Mucosa of rectum (tissue), 2 donors: Measurements from ENCODE around the gene FOXN3.

Experiments
- H3K27ac ChIP-seq, 2 donors: one replicate each; pipeline ENCODE4 v1.7.0; 2013; ENCODE audit warnings: inconsistent platforms in 2 of 2, low read depth in 2 of 2, low read length in 2 of 2
- H3K27me3 ChIP-seq, 2 donors: one replicate each; pipeline ENCODE4 v1.7.0; 2013; ENCODE audit warnings: low read length in 2 of 2; ENCODE audit not compliant: control insufficient read depth in 2 of 2, insufficient read depth in 2 of 2
- H3K36me3 ChIP-seq, 2 donors: one replicate each; pipeline ENCODE4 v1.7.0; 2013; ENCODE audit warnings: low read length in 2 of 2; ENCODE audit not compliant: control insufficient read depth in 2 of 2, insufficient read depth in 2 of 2
- H3K4me1 ChIP-seq, 2 donors: one replicate each; pipeline ENCODE4 v1.7.0; 2013; ENCODE audit warnings: low read length in 2 of 2, mild to moderate bottlenecking in 1 of 2; ENCODE audit not compliant: control insufficient read depth in 2 of 2, insufficient read depth in 2 of 2
- H3K4me3 ChIP-seq, 2 donors: one replicate each; pipeline ENCODE4 v1.7.0; 2013; ENCODE audit warnings: low read length in 2 of 2
- H3K9ac ChIP-seq, 2 donors: one replicate each; pipeline ENCODE4 v1.7.0; 2013; ENCODE audit warnings: low read length in 2 of 2, low read depth in 1 of 2, mild to moderate bottlenecking in 1 of 2
- H3K9me3 ChIP-seq, 2 donors: one replicate each; pipeline ENCODE4 v1.7.0; 2013; ENCODE audit warnings: low read length in 2 of 2; ENCODE audit not compliant: control insufficient read depth in 2 of 2
- donor health status: healthy.
- donor health status: Normal muscosa, but diverticular disease.

Gene FOXN3

DNA sequence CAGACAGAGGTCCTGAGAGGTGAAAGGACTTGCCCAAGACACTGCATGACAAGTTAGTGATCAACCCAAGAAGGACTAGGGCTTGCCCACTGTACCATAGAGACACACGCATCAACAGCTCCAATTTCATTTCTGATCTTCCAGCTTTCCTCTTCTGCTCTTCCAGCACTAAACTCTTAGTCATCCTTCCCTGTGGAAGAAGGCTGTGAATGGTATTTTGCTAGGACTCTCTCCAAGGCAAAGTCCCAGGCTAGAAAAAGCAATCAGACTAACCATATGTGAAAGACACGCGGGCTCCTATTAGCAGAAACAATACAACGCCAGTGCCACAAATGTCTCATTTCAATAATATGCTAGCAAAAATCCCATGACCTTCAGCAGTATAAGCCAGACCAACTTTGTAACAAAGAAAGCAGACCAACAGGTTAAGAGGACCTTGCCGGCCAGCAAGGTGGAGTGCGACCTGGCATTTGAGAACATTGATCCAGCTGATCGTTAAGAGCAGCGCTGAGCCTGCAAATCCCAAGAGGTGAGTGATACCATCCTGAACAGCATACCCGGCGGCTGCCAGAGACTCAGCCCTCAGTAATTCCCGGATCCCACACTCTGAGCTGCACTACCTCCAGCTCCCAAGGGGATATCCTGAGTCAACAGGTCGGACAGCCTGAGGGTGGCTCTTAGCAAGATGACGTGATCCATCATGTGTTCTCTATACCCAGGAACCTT, 132.5 kb downstream of the FOXN3 start:
- Histone ChIP-seq H3K9ac (no peak overlapping the region), H3K4me3 (no peak overlapping the region), H3K36me3 (peaks cover 6 to 9% of the 10 kb centered on the region in 2 donors), H3K27me3 (no peaks in the 10 kb centered on the region), H3K27ac (no peak overlapping the region), H3K4me1 (peaks cover 0 to 3% of the 10 kb centered on the region in 2 donors), H3K9me3 (no peaks in the 10 kb centered on the region)

DNA sequence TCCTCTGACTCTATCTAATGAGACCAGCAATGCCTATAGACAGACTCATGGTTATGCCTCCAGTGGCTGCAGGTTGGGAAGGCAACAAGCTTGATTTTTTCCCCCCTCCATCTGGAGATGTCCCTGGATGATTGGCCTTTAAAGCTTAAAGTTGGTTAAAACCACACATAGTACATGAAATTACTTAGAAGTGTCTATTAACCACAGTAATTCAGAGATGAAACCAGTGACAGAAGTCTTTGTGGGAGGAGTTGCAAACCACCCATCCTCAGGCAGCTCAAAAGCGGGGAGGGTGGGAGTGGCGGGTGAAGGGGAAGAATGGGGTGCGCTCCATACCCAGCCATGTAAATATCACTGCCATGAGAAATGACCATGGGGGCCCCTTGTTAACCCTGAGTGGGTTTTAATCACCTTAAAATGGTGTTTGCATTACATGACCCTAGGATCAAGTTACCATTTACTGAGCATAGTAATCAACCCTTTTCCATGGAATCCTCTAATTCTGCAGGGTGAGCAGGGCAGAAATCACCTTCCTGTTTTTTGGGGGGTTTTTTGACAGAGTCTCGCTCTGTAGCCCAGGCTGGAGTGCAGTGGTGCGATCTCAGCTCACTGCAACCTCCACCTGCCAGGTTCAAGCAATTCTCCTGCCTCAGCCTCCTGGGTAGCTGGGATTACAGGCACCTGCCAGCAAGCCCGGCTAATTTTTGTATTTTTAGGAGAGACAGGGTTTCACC, 133.5 kb downstream of the FOXN3 start:
- Histone ChIP-seq H3K9ac (no peak overlapping the region), H3K27me3 (no peaks in the 10 kb centered on the region), H3K9me3 (no peaks in the 10 kb centered on the region), H3K27ac (no peak overlapping the region), H3K4me3 (no peak overlapping the region), H3K4me1 (peaks cover 0 to 3% of the 10 kb centered on the region in 2 donors), H3K36me3 (peaks cover 6 to 9% of the 10 kb centered on the region in 2 donors)

DNA sequence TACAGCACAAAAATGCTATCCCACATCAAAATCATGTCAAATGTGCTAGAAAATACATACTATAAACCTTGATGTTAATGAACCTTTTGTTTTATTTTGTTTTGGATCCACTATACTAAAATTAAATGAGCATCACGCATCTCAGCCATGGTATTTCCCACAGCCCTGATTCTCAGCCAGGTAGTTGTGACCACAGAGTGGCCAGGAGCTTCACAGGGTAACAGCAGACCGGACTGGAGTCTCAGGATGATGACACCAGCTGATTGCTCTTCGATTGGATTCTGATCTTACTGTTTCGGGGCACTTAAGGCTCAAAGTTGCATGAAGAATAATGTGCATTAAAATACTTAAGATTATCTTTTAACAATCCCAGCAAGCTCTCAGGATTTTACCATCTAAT, 134.8 kb downstream of the FOXN3 start:
- Histone ChIP-seq H3K9ac (no peak overlapping the region), H3K27me3 (no peaks in the 10 kb centered on the region), H3K9me3 (no peaks in the 10 kb centered on the region), H3K27ac (no peak overlapping the region), H3K4me1 (no peaks in the 10 kb centered on the region), H3K4me3 (no peak overlapping the region), H3K36me3 (peaks cover 6 to 15% of the 10 kb centered on the region in 2 donors)

DNA sequence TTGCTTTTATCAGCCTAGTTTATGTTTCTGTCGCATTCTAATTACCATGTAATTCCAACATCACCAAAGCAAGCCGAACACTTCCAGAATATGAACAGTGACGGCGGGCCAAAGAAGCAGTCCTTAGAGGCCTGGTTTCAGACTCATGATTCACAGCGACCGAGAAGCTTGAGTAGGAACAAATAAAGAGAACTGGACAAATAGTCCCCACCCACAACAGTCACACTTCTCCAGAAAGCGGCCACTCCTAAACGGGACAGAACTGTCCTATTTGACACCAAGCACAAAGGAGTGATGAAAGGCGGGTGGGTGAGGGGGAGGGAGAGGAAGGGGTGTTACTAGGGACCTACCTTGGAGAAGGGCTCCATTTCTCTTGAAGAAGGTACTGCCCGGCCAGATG, 136.4 kb downstream of the FOXN3 start:
- Histone ChIP-seq H3K27ac (no peak overlapping the region), H3K4me1 (no peaks in the 10 kb centered on the region), H3K9ac (no peak overlapping the region), H3K36me3 (peaks cover 6 to 19% of the 10 kb centered on the region in 2 donors), H3K9me3 (no peaks in the 10 kb centered on the region), H3K27me3 (no peaks in the 10 kb centered on the region), H3K4me3 (no peak overlapping the region)

DNA sequence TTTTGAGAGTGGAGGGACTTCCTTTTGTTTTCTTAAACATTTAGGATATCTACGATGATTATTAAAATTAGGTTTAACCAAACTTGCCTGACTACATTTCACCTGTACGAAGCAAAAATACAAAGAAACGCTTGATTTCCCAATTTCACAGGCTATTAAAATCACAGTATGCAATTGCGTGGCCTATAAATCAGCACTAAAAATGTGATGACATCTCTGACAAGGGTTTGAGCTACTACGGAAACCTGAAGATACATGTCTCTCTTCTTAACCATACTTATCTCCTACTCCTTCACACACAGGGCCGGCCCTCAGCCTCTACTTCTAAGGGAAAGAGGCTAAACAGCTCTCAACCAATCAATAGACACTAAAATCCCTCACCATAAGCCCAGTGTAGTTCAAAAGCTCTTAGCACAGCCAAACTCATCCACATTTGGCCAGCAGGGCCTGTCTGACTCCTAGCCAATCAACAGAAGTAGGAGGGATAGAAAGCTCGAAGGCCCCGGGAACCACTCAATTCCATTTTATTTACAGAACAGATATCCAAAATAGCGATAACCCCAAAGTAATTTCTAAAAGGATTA, 137.3 kb downstream of the FOXN3 start:
- H3K27ac ChIP-seq: no peak overlapping the region
- H3K36me3 ChIP-seq: peaks cover 6 to 19% of the 10 kb centered on the region in 2 donors
- H3K4me3 ChIP-seq: no peak overlapping the region

DNA sequence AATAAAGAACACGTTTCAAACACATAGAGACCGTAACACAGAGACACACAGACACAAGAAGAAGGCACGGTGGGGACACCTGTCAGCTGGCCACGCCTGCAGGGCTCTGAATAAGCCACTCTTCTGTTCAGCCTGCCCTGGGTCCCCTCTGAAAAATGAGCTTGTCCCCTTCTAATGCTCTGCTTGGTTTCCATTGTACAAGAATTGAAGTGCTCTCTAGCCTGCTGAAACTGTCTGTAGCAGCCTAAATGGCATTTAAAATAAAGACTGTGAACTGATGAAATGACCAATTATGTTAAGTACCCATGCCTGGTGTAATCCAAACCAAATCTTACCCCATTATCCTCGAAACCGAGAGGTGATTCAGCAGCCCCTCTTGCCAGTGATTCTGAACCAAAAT, 139.8 kb downstream of the FOXN3 start:
- no peaks in the 10 kb centered on the region for H3K9me3 ChIP-seq
- H3K4me3 ChIP-seq: no peak overlapping the region
- H3K36me3 ChIP-seq: peaks cover 6 to 16% of the 10 kb centered on the region in 2 donors
- H3K4me1 ChIP-seq: no peaks in the 10 kb centered on the region
- H3K9ac ChIP-seq: no peak overlapping the region
- no peak overlapping the region for H3K27ac ChIP-seq
- no peaks in the 10 kb centered on the region for H3K27me3 ChIP-seq

More for the DNA sequence above, 137.3 kb downstream of the FOXN3 start:
- no peak overlapping the region for H3K9ac ChIP-seq
- H3K4me1 ChIP-seq: no peaks in the 10 kb centered on the region
- no peaks in the 10 kb centered on the region for H3K9me3 ChIP-seq
- no peaks in the 10 kb centered on the region for H3K27me3 ChIP-seq

DNA sequence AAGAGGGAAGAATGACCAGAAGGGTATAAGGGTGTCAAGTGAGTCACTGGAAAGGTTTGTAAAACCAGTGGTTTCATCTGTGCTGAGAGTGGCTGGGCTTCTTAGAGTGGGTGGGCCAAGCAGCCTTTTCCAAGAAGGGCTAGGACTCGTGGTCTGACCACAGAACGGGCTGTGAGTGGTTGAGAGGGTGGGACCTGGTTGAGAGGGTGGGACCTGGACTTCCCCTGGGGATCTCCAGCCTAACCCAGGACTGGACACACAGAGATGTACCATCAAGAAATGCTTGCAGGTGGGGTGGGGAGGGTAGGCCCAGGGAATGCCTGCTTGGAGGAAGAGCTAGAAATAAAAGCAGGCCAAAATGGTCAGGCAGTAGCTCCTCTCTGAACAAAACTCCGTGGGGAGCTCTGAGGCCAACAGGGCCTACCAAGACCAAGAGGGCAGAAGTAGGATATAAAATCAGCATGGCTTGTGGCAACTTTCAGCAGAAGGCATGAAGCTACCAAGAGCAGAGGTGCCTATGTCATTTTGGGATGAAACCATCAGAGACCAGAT, 140.5 kb downstream of the FOXN3 start:
- Histone ChIP-seq H3K27ac (no peak overlapping the region), H3K27me3 (no peaks in the 10 kb centered on the region), H3K36me3 (peaks cover 6 to 16% of the 10 kb centered on the region in 2 donors), H3K9ac (no peak overlapping the region), H3K4me3 (no peak overlapping the region), H3K9me3 (no peaks in the 10 kb centered on the region), H3K4me1 (no peaks in the 10 kb centered on the region)

DNA sequence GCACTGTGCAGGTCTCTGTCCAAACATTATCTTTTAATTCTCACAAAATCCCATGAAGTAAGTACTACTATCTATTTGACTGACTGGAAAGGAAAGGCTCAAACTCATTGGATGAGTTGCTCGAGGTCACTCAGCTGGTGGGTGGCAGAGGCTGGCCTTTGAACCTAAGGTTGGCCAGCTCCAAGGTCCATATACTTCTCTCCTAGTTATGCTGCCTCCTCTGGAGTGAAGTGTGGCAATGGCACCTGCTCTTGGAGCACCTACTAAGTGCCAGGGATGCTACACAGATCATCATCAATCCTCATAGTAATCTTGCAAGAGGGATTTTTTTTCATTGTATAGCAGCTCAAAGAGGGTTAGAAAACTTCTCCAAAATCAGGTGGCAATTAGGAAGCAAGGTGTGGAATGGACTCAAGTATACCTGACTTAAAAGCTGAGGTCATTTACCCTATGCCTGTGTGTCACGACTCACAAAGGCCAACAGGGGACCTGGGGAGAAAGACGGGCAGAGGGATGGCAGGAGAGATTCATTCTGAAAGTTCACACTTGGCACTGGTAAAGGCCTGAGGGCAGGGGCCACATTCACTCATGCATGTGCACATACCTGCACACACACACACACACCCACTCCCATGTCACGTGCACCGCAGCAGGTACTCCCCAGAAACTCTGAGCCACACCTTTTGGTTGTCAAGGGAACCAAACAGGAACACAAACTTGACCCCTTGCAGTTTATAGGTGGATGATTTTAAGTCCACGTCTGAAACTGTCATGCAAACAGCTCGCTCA, 146.4 kb downstream of the FOXN3 start:
- Histone ChIP-seq H3K27me3 (no peaks in the 10 kb centered on the region), H3K4me3 (no peak overlapping the region), H3K27ac (no peak overlapping the region), H3K36me3 (peaks cover 0 to 3% of the 10 kb centered on the region in 2 donors), H3K4me1 (peaks cover 2 to 4% of the 10 kb centered on the region in 2 donors), H3K9ac (no peak overlapping the region), H3K9me3 (no peaks in the 10 kb centered on the region)

DNA sequence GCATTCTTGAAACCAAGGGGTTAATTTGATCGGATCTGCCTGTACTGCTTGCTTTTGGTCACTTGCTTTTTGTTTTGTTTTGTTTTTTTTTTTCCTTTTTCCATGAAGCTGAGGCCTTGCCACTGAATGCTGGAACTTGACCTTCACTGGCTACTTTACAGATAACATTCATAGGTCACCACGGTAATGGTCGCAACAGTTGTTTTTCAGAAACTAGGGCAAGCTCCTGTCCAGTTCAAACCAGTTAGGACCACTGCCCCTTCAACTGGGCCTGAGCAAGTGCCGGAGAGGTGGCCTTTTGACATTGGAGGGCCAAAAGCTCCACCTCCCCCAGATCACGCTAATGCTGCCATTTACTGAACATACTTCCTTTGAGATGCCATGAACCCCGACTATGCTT, 147.6 kb downstream of the FOXN3 start:
- H3K27ac ChIP-seq: no peak overlapping the region

More for the DNA sequence above, 147.6 kb downstream of the FOXN3 start:
- Histone ChIP-seq H3K27me3 (no peaks in the 10 kb centered on the region), H3K36me3 (peaks cover 0 to 3% of the 10 kb centered on the region in 2 donors), H3K4me1 (peaks cover 2 to 4% of the 10 kb centered on the region in 2 donors), H3K4me3 (no peak overlapping the region), H3K9me3 (no peaks in the 10 kb centered on the region), H3K9ac (no peak overlapping the region)
